Measurements from ENCODE around the gene IQCF5.

- no peak for TF ChIP-seq CTCF (conservative IDR thresholded peaks at IDR 0.05; ENCODE audit: low read length)
- TF ChIP-seq EZH2phosphoT487 (IDR thresholded peaks at IDR 0.05; ENCODE audit: borderline replicate concordance, low read depth, low read length), result no peak
These were observed 11.0 kb upstream of the IQCF5 start for GRCh38 chr3:51886447-51886846.

Measured in OCI-LY7 (cell line).